H1 (cell line): Measurements from ENCODE around the gene GRM4. TPM values are rescaled to one million over a fixed set of nuclear protein-coding genes. Genes with fewer than 3 reads are reported as not detected.

Experiments used
- CTCF ChIA-PET: fragments of 300-600 bp; sonication (Branson Sonifier 250); formaldehyde crosslinking; loops from one replicate; lab custom pipeline; 2021; ENCODE audit not compliant: partially characterized antibody; lab: Charles Lee
- POLR2A ChIA-PET: fragments of 300-600 bp; sonication (Branson Sonifier 250); formaldehyde crosslinking; loops from one replicate; lab custom pipeline; 2021; ENCODE audit warnings: inconsistent platforms; ENCODE audit not compliant: partially characterized antibody; lab: Charles Lee
- DNase-seq, 2 experiments: peaks; one replicate each; pipeline versions ENCODE4 v3.0.0 to v3.0.0-alpha.2; 2010 to 2022; ENCODE audit warnings: low spot score in 2 of 2, low read depth in 1 of 2, mixed read lengths in 1 of 2
- FAIRE-seq: peaks from 2 replicates; lab custom pipeline; 2011; peaks lifted over from hg19 to GRCh38; lab: Jason Lieb, UNC
- H2AFZ ChIP-seq: 2 replicates; pipeline ENCODE4 v1.8.1; 2012; ENCODE audit warnings: low read length, inconsistent platforms
- H2AK5ac ChIP-seq: 2 replicates; pipeline ENCODE4 v1.6.1; 2013; ENCODE audit warnings: low read depth, low read length
- H2BK120ac ChIP-seq: replicated peaks from 2 replicates; pipeline ENCODE3; 2013; ENCODE audit warnings: low read depth, low read length, inconsistent platforms
- H2BK12ac ChIP-seq: 2 replicates; pipeline ENCODE4 v1.6.1; 2013; ENCODE audit warnings: low read depth, low read length
- H2BK15ac ChIP-seq: 2 replicates; pipeline ENCODE4 v1.6.1; 2013; ENCODE audit warnings: low read length
- H2BK20ac ChIP-seq: 2 replicates; pipeline ENCODE4 v1.6.1; 2013; ENCODE audit warnings: low read length
- H2BK5ac ChIP-seq: 2 replicates; pipeline ENCODE4 v1.6.1; 2013; ENCODE audit warnings: low read depth, low read length
- H3K14ac ChIP-seq: 2 replicates; pipeline ENCODE4 v1.6.1; 2013; ENCODE audit warnings: inconsistent platforms; ENCODE audit not compliant: insufficient read length
- H3K18ac ChIP-seq: 2 replicates; pipeline ENCODE4 v1.6.1; 2013; ENCODE audit warnings: low read length; ENCODE audit errors: extremely low read depth
- H3K23ac ChIP-seq: 2 replicates; pipeline ENCODE4 v1.6.1; 2013; ENCODE audit warnings: inconsistent platforms; ENCODE audit not compliant: insufficient read length
- H3K23me2 ChIP-seq: 2 replicates; pipeline ENCODE4 v1.6.1; 2013; ENCODE audit warnings: low read depth, low read length
- H3K27ac ChIP-seq: 2 replicates; pipeline ENCODE4 v1.6.1; 2011; ENCODE audit warnings: low read depth, low read length, inconsistent platforms
- H3K27me3 ChIP-seq, 4 experiments: replicated peaks in 1 of 4; 1 replicate in 1 of 4; 2 replicates in 3 of 4; pipeline versions ENCODE4 v1.6.1 to v1.8.1; 2011 to 2013; ENCODE audit warnings: low read length in 3 of 4, mild to moderate bottlenecking in 3 of 4, inconsistent platforms in 2 of 4, mixed read lengths in 2 of 4, moderate library complexity in 1 of 4; ENCODE audit not compliant: control insufficient read depth in 3 of 4, insufficient read depth in 3 of 4; ENCODE audit errors: extremely low read depth in 1 of 4
- H3K36me3 ChIP-seq, 4 experiments: 2 replicates each; pipeline versions ENCODE4 v1.6.1 to v1.8.1; 2011 to 2013; ENCODE audit warnings: mild to moderate bottlenecking in 4 of 4, low read length in 3 of 4, moderate library complexity in 2 of 4, control low read depth in 1 of 4, inconsistent platforms in 1 of 4; ENCODE audit not compliant: insufficient read depth in 4 of 4, control insufficient read depth in 2 of 4
- H3K4ac ChIP-seq: replicated peaks from 2 replicates; pipeline ENCODE3; 2013; ENCODE audit warnings: low read length, low read depth, mixed read lengths, inconsistent platforms; ENCODE audit not compliant: insufficient read length
- H3K4me1 ChIP-seq, 4 experiments: replicated peaks in 1 of 4; 1 replicate in 1 of 4; 2 replicates in 3 of 4; pipeline versions ENCODE4 v1.6.1 to v1.8.1; 2011 to 2013; ENCODE audit warnings: low read length in 3 of 4, inconsistent platforms in 2 of 4, mixed read lengths in 1 of 4; ENCODE audit not compliant: insufficient read depth in 4 of 4, control insufficient read depth in 3 of 4
- H3K4me2 ChIP-seq, 2 experiments: 2 replicates each; pipeline versions ENCODE4 v1.6.1 to v1.8.1; 2011 to 2013; ENCODE audit warnings: low read depth in 2 of 2, low read length in 2 of 2, control low read depth in 1 of 2, inconsistent platforms in 1 of 2, mild to moderate bottlenecking in 1 of 2; ENCODE audit not compliant: insufficient read depth in 1 of 2
- H3K4me3 ChIP-seq, 4 experiments: fragments of 200-600, 300-600 bp in 1 of 4; sonication (generic), shearing (Covaris generic), sonication (Bioruptor Twin) in 1 of 4; 2 replicates each; pipeline versions ENCODE4 v1.5.1 to v1.8.1; 2011 to 2016; ENCODE audit warnings: low read length in 4 of 4, low read depth in 3 of 4, control low read depth in 2 of 4, inconsistent platforms in 2 of 4, mild to moderate bottlenecking in 2 of 4, mixed read lengths in 1 of 4, moderate library complexity in 1 of 4; ENCODE audit not compliant: insufficient read depth in 2 of 4; ENCODE audit errors: extremely low read depth in 1 of 4
- H3K56ac ChIP-seq: replicated peaks from 2 replicates; pipeline ENCODE3; 2013; ENCODE audit warnings: low read depth, mild to moderate bottlenecking, mixed read lengths, low read length, inconsistent platforms; ENCODE audit not compliant: insufficient read length
- H3K79me1 ChIP-seq: 2 replicates; pipeline ENCODE4 v1.6.1; 2013; ENCODE audit warnings: low read depth, low read length, control low read depth
- H3K79me2 ChIP-seq, 2 experiments: 2 replicates each; pipeline versions ENCODE4 v1.6.1 to v1.8.1; 2012 to 2013; ENCODE audit warnings: low read length in 2 of 2, mild to moderate bottlenecking in 2 of 2, inconsistent platforms in 1 of 2; ENCODE audit not compliant: insufficient read depth in 2 of 2, control insufficient read depth in 1 of 2
- H3K9ac ChIP-seq, 4 experiments: replicated peaks in 1 of 4; 1 replicate in 1 of 4; 2 replicates in 3 of 4; pipeline versions ENCODE4 v1.6.1 to v1.8.1; 2011 to 2013; ENCODE audit warnings: low read depth in 3 of 4, low read length in 3 of 4, control low read depth in 2 of 4, mild to moderate bottlenecking in 2 of 4, moderate library complexity in 2 of 4, inconsistent platforms in 1 of 4; ENCODE audit errors: extremely low read depth in 1 of 4
- H3K9me3 ChIP-seq, 2 experiments: 2 replicates each; pipeline versions ENCODE4 v1.6.1 to v1.8.1; 2012 to 2013; ENCODE audit warnings: mild to moderate bottlenecking in 2 of 2, moderate library complexity in 2 of 2, control low read depth in 1 of 2, inconsistent platforms in 1 of 2, low read depth in 1 of 2, low read length in 1 of 2, mixed read lengths in 1 of 2; ENCODE audit not compliant: insufficient read depth in 2 of 2
- H4K20me1 ChIP-seq, 2 experiments: replicated peaks in 1 of 2; 2 replicates each; pipeline versions ENCODE3 to v1.8.1; 2011 to 2013; ENCODE audit warnings: inconsistent platforms in 2 of 2, low read length in 2 of 2, mild to moderate bottlenecking in 1 of 2; ENCODE audit not compliant: insufficient read depth in 2 of 2, control insufficient read depth in 1 of 2
- H4K5ac ChIP-seq: 2 replicates; pipeline ENCODE4 v1.6.1; 2013; ENCODE audit warnings: low read length, low read depth, mixed read lengths, inconsistent platforms; ENCODE audit not compliant: insufficient read length
- H4K8ac ChIP-seq: 2 replicates; pipeline ENCODE4 v1.8.0; 2013; ENCODE audit warnings: mild to moderate bottlenecking, moderate library complexity, low read length, inconsistent platforms; ENCODE audit not compliant: insufficient read depth; ENCODE audit errors: extremely low read depth
- H4K91ac ChIP-seq: replicated peaks from 2 replicates; pipeline ENCODE3; 2013; ENCODE audit warnings: low read length, mixed read lengths, inconsistent platforms; ENCODE audit not compliant: insufficient read length
- CTBP2 ChIP-seq: IDR thresholded peaks from 2 replicates; pipeline ENCODE4 v1.7.0; 2011; ENCODE audit warnings: borderline replicate concordance, mild to moderate bottlenecking, moderate library complexity, mixed read lengths, low read length; ENCODE audit not compliant: insufficient read depth, insufficient read length
- GTF2F1 ChIP-seq: IDR thresholded peaks from 2 replicates; pipeline ENCODE4 v1.6.1; 2012; ENCODE audit warnings: low read depth, low read length, improper control_type of control experiment, borderline replicate concordance
- HDAC6 ChIP-seq: IDR thresholded peaks from one replicate; pipeline ENCODE4 v1.7.1; 2012; ENCODE audit warnings: low read depth, mild to moderate bottlenecking, inconsistent platforms, low read length, moderate library complexity
- MAFK ChIP-seq: IDR thresholded peaks from 2 replicates; pipeline ENCODE4 v1.6.1; 2012; ENCODE audit warnings: low read depth, mild to moderate bottlenecking, improper control_type of control experiment, low read length
- RAD21 ChIP-seq, 2 experiments: IDR thresholded peaks in 1 of 2; conservative IDR thresholded peaks in 1 of 2; 2 replicates each; pipeline ENCODE4 v1.6.1; 2011; ENCODE audit warnings: low read depth in 2 of 2, low read length in 2 of 2, improper control_type of control experiment in 1 of 2, inconsistent platforms in 1 of 2, mild to moderate bottlenecking in 1 of 2, moderate library complexity in 1 of 2
- SIX5 ChIP-seq: IDR thresholded peaks from 2 replicates; pipeline ENCODE4 v1.6.1; 2011; ENCODE audit warnings: mild to moderate bottlenecking, low read depth, low read length
- WGBS, 2 experiments: shearing (Covaris generic) in 1 of 2; methylation state at CpG; one replicate each; pipeline versions ENCODE4 v1.1.6 to v1.1.7; 2013 to 2015; ENCODE audit warnings: low lambda C conversion rate in 2 of 2, mixed read lengths in 2 of 2, inconsistent platforms in 1 of 2, low coverage in 1 of 2, missing lambda C conversion rate in 1 of 2; ENCODE audit not compliant: insufficient replicate concordance in 2 of 2, insufficient coverage in 1 of 2, insufficient read length in 1 of 2; ENCODE audit errors: extremely low coverage in 1 of 2, missing lambda C conversion rate in 1 of 2; 5-methylcytosine and 5-hydroxymethylcytosine counted together
- polyA plus RNA-seq, 7 experiments: library from polyadenylated mRNA; depleted of rRNA in 3 of 7; stranded (reverse) in 5 of 7; unstranded in 2 of 7; fragments of >200 nt in 5 of 7; fragments of 200-250 nt in 2 of 7; gene quantifications; 1 replicate in 5 of 7; 2 replicates in 1 of 7; 4 replicates in 1 of 7; pipeline versions ENCODE4 v1.2.1 to v1.2.3, GENCODE V29; 2011 to 2013; ENCODE audit warnings: missing spikeins in 2 of 7, mixed read lengths in 2 of 7
- total RNA-seq: library from RNA; stranded (reverse); fragmentation: NEBNext Ultra II Directional; extraction: Animal tissue kit (Norgen Biotek cat#: 25700); gene quantifications from 2 replicates; pipeline ENCODE4 v1.2.1, GENCODE V29; 2021
- TF ChIP-seq, protein P1 (sequence below): IDR thresholded peaks from 2 replicates; pipeline ENCODE4 v1.6.1; 2012; ENCODE audit warnings: inconsistent platforms

The GRM4 gene
- total and polyA plus RNA-seq, 2 of the 8 experiments (the other 6 are each of a cell fraction or from before 2014, with no cell fraction given), result 19.6 to 21.5 TPM

DNA sequence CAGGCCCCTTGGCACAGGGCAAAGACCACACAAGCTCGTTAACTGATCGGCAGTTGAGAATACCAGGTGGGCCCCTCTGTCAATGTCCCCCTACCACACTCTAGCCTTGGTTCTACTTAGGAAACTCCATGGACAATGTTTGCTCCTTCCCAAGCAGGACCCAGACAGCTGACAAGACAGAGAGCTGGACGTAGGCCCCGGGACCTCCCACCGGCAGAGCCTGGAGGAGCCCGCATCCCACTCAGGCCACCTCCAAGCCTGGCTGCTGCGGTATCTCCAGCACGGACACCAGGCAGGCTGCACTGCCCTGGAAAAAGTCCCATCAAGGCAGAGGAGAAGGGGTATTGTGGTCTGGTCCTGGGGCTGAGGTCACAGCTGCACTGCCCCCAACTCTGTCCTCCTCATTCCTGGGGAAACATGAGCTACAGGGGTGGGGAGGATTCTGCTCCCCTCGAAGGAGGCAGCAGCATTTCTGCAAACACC is 6.2 kb upstream of the GRM4 start:
- Histone ChIP-seq H2BK15ac (peak overlapping the region; percentile 81; the same call in 1 of the 2 replicates), H3K79me2 (no peaks in the 10 kb centered on the region), H4K5ac (no peak overlapping the region), H3K56ac (no peak overlapping the region), H2AFZ (no peak overlapping the region), H3K4me2 (no peak overlapping the region), H3K9ac (no peak overlapping the region), H3K23ac (no peak overlapping the region), H3K79me1 (no peaks in the 10 kb centered on the region), H3K4ac (no peak overlapping the region), H2BK12ac (no peak overlapping the region)
- DNase-seq (peak in 1 of 2 experiments; percentile 47), FAIRE-seq (no peak)
- CTCF ChIA-PET, result interaction anchor here (0.5 to 11.8 kb wide), 22 partner anchors 10 to 407 kb away, joined by 3 to 128 read pairs (median 6); no protein-coding TSS in a partner anchor
- 89% methylated on average over 9 of the region's 9 CpGs; no CpG with 5 or more reads in 1 of the 2 experiments for WGBS, 2 experiments
- TF ChIP-seq MAFK, result no peak
- TF ChIP-seq, protein P1, sequence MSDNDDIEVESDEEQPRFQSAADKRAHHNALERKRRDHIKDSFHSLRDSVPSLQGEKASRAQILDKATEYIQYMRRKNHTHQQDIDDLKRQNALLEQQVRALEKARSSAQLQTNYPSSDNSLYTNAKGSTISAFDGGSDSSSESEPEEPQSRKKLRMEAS, result no peak
- TF ChIP-seq SIX5, result no peak
- no peak for TF ChIP-seq CTBP2
- TF ChIP-seq GTF2F1, result no peak
- TF ChIP-seq HDAC6, result no peak
- TF ChIP-seq RAD21 (IDR thresholded peaks at IDR 0.05 in 1 of 2, conservative IDR thresholded peaks at IDR 0.05 in 1 of 2; ENCODE audit: low read depth in 2 of 2, low read length in 2 of 2), result no peak
- TF ChIP-seq, all 59 proteins: peak for 0
- no peak overlapping the region for H4K91ac ChIP-seq
- H2BK5ac ChIP-seq, result no peak overlapping the region
- H2BK120ac ChIP-seq, result no peak overlapping the region
- no peaks in the 10 kb centered on the region for H3K9me3 ChIP-seq
- no peak overlapping the region; the same call in 1 of the 2 replicates for H2AK5ac ChIP-seq
- H3K36me3 ChIP-seq, result no peaks in the 10 kb centered on the region
- H3K14ac ChIP-seq, result no peak overlapping the region
- POLR2A ChIA-PET, result interaction anchor here (0.9 kb wide), 1 partner anchor 96 kb away, joined by 4 read pairs; no protein-coding TSS in a partner anchor
- no peak overlapping the region; the same call in none of the 2 replicates for H3K18ac ChIP-seq
- no peaks in the 10 kb centered on the region for H4K20me1 ChIP-seq
- peaks cover 8 to 41% (median 30%) of the 10 kb centered on the region in 4 experiments for H3K27me3 ChIP-seq
- H3K4me3 ChIP-seq, result no peak overlapping the region
- H2BK20ac ChIP-seq, result peak overlapping the region; percentile 90; the same call in 1 of the 2 replicates
- H3K23me2 ChIP-seq, result no peaks in the 10 kb centered on the region; the same call in 1 of the 2 replicates
- no peak overlapping the region for H4K8ac ChIP-seq
- H3K27ac ChIP-seq, result no peak overlapping the region
- H3K4me1 ChIP-seq, result peaks cover 18 to 44% (median 23%) of the 10 kb centered on the region in 4 experiments
